GM13976 (cell line): ENCODE data around the gene COMMD10.

Experiments
- DNase-seq: peaks from one replicate; pipeline ENCODE4 v3.0.0; 2012; ENCODE audit warnings: low spot score
- CTCF ChIP-seq: IDR thresholded peaks from 2 replicates; pipeline ENCODE4 v1.5.1; 2012; ENCODE audit warnings: borderline replicate concordance, mild to moderate bottlenecking; ENCODE audit not compliant: insufficient read depth; ENCODE audit errors: extremely low read depth, missing control alignments, control extremely low read depth
- in situ Hi-C: fragments of 300-500 bp; cut with MboI; formaldehyde crosslinking; loops from one replicate; pipeline ENCODE4 v1.12.0; 2022; ENCODE audit warnings: low sequenced_read_pairs, mixed read lengths, inconsistent platforms; ENCODE audit not compliant: unreplicated experiment

Gene COMMD10

GRCh38 chr5:116340799-116341198 is 256.0 kb downstream of the COMMD10 start:
- TF ChIP-seq CTCF = no peak
- DNase-seq = no peak
- in situ Hi-C loops = no loop called here
